ENCODE data around the gene GLT8D1.

GRCh38 chr3:52651592-52651991 is 54.0 kb downstream of the GLT8D1 start:
- TF ChIP-seq ZFX (IDR thresholded peaks at IDR 0.05) (no peak), POLR2A (IDR thresholded peaks at IDR 0.05; ENCODE audit: borderline replicate concordance, extremely low read depth, insufficient read depth, insufficient read length) (no peak), TCF7L2 (IDR thresholded peaks at IDR 0.05; ENCODE audit: borderline replicate concordance, extremely low read depth, insufficient read depth, insufficient read length) (no peak), SP1 (IDR thresholded peaks at IDR 0.05; ENCODE audit: low read depth) (no peak)
